ENCODE data around the gene C2CD5.

- TF ChIP-seq CTCF (IDR thresholded peaks at IDR 0.05) (no peak), POLR2A (IDR thresholded peaks at IDR 0.05) (no peak)
These were observed 44.5 kb upstream of the C2CD5 start for GRCh38 chr12:22588817-22589216.
